Immature natural killer cell (primary cell): Measurements from ENCODE around the gene GAS2L2. TPM values are rescaled to one million over a fixed set of nuclear protein-coding genes. Genes with fewer than 3 reads are reported as not detected.
"Not testable (repeated sequence)": the region's sequence is repeated elsewhere in the genome, so short reads cannot be mapped to it uniquely, and the experiment has no call there.

ENCODE experiments used
- DNase-seq, 3 donors: peaks; one replicate each; pipeline ENCODE4 v3.0.0; 2022; ENCODE audit warnings: mixed read lengths in 1 of 3
- H3K27ac Mint-ChIP-seq, 6 donors: one replicate each; pipeline ENCODE4 v1.8.0; 2020; ENCODE audit warnings: mixed read lengths in 6 of 6, mild to moderate bottlenecking in 5 of 6, inconsistent platforms in 4 of 6, moderate library complexity in 3 of 6
- H3K27me3 Mint-ChIP-seq, 3 donors: one replicate each; pipeline ENCODE4 v1.8.0; 2020 to 2021; ENCODE audit warnings: low read depth in 3 of 3, mild to moderate bottlenecking in 3 of 3, mixed read lengths in 3 of 3, moderate library complexity in 3 of 3, inconsistent platforms in 1 of 3
- H3K36me3 Mint-ChIP-seq, 3 donors: one replicate each; pipeline ENCODE4 v1.8.0; 2020; ENCODE audit warnings: mixed read lengths in 3 of 3, inconsistent platforms in 2 of 3, mild to moderate bottlenecking in 2 of 3
- H3K4me1 Mint-ChIP-seq, 2 donors: one replicate each; pipeline ENCODE4 v1.8.0; 2020; ENCODE audit warnings: inconsistent platforms in 2 of 2, mild to moderate bottlenecking in 2 of 2, mixed read lengths in 2 of 2, moderate library complexity in 1 of 2
- H3K4me3 Mint-ChIP-seq, 5 donors: one replicate each; pipeline ENCODE4 v1.8.0; 2020; ENCODE audit warnings: mild to moderate bottlenecking in 5 of 5, mixed read lengths in 5 of 5, inconsistent platforms in 3 of 5, moderate library complexity in 3 of 5
- H3K9me3 Mint-ChIP-seq, 6 donors: one replicate each; pipeline ENCODE4 v1.8.0; 2020; ENCODE audit warnings: mild to moderate bottlenecking in 6 of 6, mixed read lengths in 6 of 6, inconsistent platforms in 4 of 6, moderate library complexity in 3 of 6
- polyA plus RNA-seq, 3 donors: library from polyadenylated mRNA; unstranded; fragments of 300-500 nt; fragmentation: Illumina TruSeq; gene quantifications; one replicate each; pipeline ENCODE4 v1.2.3, GENCODE V29; 2021

GAS2L2 gene
- polyA plus RNA-seq, 3 donors from 2014 or later, result not detected

DNA sequence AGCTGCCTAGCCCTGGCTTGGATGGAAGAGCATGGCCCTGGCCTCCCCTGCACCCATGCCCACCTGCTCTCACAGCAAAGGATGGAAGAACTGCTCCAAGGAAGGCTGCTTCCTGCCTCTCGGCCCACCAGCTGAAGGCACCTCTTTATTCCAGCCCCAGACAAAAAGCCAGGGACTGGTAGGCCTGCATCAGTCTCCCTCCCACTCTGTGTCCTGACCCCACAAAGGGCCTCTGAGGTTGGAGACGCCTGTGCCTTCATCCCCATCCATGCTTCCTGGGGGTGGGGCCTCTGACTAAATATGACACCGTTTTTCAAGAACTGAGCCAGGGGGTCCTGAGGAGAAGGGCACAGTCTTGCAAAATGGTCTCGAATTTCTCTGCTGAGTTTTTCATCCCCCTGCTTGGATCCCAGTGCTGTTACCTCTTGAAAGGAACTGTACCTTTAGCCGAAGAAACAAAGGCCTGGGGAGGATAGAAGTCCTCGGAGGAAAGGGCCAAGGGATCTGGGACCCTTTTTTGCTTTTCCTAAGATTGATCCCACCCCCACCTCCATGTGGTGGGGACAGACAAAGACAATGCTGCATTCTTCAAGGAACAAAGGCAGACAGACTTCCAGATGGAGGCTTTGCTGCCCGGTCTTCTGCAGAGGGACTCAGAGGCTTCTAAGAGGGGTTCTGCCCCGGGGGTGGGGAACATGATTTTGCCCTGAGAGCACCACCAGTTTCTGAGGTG lies 12.9 kb upstream of the GAS2L2 start:
- Mint-ChIP-seq H3K27ac (no peak overlapping the region), H3K4me1 (peaks cover 7 to 9% of the 10 kb centered on the region in 2 donors), H3K4me3 (peak overlapping the region in 1 of 5 donors; percentile 27), H3K36me3 (peaks cover 0 to 3% (median 0%) of the 10 kb centered on the region in 3 donors), H3K9me3 (no peaks in the 10 kb centered on the region), H3K27me3 (peaks cover 2 to 5% (median 4%) of the 10 kb centered on the region in 3 donors)
- DNase-seq, result no peak

DNA sequence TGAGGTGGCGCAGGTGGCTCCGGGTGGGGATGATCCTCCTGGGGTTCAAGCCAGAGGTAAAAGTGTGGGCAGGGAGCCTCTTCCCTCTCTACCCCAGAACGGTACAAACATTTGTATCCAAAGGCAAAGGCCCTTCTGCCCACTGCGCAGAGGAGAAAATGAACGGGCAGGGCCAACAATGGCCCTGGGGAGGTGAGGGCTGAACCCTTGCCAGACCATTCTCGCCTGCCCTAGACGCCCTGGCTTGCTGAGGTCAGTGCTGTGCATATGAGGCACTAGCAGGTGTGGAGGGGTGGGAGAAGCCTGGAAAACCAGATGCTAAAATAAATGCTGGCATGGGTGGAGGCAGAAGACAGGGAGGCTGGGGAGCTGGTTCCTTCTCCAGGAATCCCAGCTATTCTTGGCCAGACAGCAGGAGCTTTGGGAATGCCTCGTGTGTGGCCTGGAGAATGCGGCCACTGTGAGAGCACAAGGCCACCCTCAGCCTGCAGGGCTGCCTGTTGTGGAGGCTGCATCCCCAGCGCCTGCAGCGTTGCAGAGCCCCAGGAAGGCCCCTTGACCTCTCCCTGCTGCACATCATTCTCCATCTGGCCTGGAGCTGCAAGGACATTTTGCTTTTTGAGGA lies 12.2 kb upstream of the GAS2L2 start:
- peaks cover 0 to 3% (median 0%) of the 10 kb centered on the region in 3 donors for H3K36me3 Mint-ChIP-seq
- peaks cover 7 to 9% of the 10 kb centered on the region in 2 donors for H3K4me1 Mint-ChIP-seq
- H3K4me3 Mint-ChIP-seq, result peak overlapping the region; percentile 55 to 96 (median 94)
- no peak for DNase-seq
- peaks cover 2 to 5% (median 4%) of the 10 kb centered on the region in 3 donors for H3K27me3 Mint-ChIP-seq
- H3K27ac Mint-ChIP-seq, result peak overlapping the region in 3 of 6 donors; percentile 76 to 89 (median 87)
- H3K9me3 Mint-ChIP-seq, result no peaks in the 10 kb centered on the region

DNA sequence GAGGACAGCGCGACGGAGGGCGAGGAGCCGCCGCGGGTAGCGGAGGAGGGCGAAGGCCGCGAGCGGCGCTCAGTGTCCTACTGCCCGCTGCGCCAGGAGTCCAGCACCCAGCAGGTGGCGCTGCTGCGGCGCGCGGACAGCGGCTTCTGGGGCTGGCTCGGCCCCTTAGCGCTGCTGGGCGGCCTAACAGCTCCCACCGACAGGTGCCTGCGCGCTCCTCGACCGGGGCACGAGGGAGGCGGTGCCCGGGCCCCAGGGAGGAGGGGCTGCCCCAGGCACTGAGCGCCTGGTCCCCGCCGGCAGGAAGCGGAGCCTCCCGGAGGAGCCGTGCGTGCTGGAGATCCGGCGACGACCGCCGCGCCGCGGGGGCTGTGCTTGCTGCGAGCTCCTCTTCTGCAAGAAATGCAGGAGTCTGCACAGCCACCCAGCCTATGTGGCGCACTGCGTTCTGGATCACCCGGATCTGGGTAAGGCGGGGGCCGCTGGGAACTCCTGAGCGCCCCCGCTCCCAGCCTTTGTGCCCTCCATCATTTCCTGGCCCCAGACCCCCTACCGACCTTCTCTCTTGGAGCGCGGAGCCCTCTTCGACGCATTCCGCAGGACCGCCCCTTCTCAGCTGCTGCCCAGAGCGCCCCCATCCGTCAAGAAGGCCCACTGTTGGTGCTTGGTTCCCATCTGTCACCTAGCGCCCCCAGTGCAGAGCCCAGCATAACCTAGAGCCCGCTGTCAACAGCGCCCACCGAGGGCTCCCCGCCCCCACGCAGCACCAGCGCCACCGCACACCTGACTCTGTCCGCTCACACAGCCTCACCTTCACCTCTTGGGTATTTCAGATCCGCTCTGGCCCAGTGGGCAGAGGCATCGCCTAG lies 11.3 kb upstream of the GAS2L2 start:
- Mint-ChIP-seq H3K9me3 (no peaks in the 10 kb centered on the region), H3K4me3 (peak overlapping the region; percentile 93 to 96 (median 96)), H3K36me3 (peaks cover 0 to 3% (median 0%) of the 10 kb centered on the region in 3 donors), H3K4me1 (peaks cover 7 to 9% of the 10 kb centered on the region in 2 donors), H3K27ac (peak overlapping the region; percentile 76 to 93 (median 89)), H3K27me3 (peaks cover 2 to 4% (median 3%) of the 10 kb centered on the region in 3 donors)
- peak; percentile 85 to 88 (median 87) for DNase-seq

DNA sequence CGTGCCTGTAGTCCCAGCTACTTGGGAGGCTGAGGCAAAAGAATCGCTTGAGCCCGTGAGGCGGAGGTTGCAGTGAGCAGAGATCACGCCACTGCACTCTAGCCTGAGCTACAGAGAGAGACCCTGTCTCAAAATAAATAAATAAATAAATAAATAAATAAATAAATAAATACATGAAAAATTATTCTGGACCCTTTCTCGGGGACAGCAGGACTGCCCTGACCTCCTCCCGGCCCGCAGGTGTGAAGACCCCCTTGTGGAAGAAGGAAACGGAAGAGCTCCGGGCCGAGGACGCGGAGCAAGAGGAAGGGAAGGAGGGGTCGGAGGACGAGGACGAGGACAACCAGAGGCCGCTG lies 10.7 kb upstream of the GAS2L2 start:
- H3K27ac Mint-ChIP-seq, result peak overlapping the region in 3 of 6 donors; percentile 23 to 49 (median 35)
- H3K4me1 Mint-ChIP-seq, result peaks cover 7 to 9% of the 10 kb centered on the region in 2 donors
- DNase-seq, result no peak
- peaks cover 0 to 3% (median 0%) of the 10 kb centered on the region in 3 donors for H3K36me3 Mint-ChIP-seq
- peaks cover 2 to 3% (median 2%) of the 10 kb centered on the region in 3 donors for H3K27me3 Mint-ChIP-seq
- H3K9me3 Mint-ChIP-seq, result no peaks in the 10 kb centered on the region
- peak overlapping the region; percentile 93 to 96 (median 96) for H3K4me3 Mint-ChIP-seq

DNA sequence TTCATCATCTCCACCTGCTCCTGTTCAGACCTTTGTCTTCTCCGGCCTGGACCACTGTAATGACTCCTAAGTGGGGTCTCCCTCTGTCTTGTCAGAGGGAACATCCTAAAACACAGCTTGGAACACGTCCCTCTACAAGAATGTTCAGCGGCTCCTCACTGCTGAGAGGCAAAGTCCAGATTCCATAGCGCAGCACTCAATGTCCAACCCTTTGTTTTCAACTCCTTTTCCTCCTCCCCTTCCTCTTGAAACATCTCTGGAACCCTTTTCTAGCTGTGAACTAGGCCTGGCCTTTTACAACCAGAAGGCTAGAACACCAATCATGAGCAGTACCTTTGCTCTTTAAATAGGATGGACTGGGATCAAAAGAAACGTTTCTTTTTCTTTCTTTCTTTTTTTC lies 8.6 kb upstream of the GAS2L2 start:
- peaks cover 0 to 3% (median 0%) of the 10 kb centered on the region in 3 donors for H3K36me3 Mint-ChIP-seq
- H3K4me1 Mint-ChIP-seq, result peaks cover 7 to 9% of the 10 kb centered on the region in 2 donors
- no peak overlapping the region for H3K27ac Mint-ChIP-seq
- peaks cover 0 to 3% (median 2%) of the 10 kb centered on the region in 3 donors for H3K27me3 Mint-ChIP-seq
- H3K9me3 Mint-ChIP-seq, result no peaks in the 10 kb centered on the region
- no peak overlapping the region for H3K4me3 Mint-ChIP-seq
- no peak for DNase-seq

DNA sequence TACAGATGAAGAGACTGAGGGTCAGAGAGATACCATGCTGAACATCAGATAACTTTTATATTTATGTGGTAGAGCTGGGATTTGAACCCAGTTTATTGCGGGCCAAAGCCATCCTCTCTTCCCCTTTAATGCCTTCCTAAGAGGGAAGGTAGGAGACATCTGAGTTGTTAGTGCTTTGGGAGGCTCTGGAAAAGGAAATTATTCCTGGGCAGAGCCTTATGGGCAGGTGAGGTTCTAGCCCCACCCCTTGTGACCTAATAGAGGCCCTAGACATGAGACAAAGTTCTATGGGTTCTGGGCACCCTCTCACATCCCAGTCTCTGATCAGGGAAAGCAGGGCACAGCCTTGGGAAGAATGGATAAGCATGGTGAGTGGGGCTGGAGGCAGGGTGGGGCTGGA lies 7.5 kb upstream of the GAS2L2 start, which contains the start of gene C17orf50:
TSS of gene C17orf50 (plus strand) at position 301 of the 400 bp plus-strand sequence. CDS start at position 356, 55 bp downstream.
- H3K4me3 Mint-ChIP-seq, result no peak within 1 kb of the TSS
- no peaks in the 10 kb centered on the region for H3K9me3 Mint-ChIP-seq
- no peak within 1 kb of the TSS for H3K27ac Mint-ChIP-seq
- peaks cover 0 to 3% (median 0%) of the 10 kb centered on the region in 3 donors for H3K36me3 Mint-ChIP-seq
- peaks cover 7 to 9% of the 10 kb centered on the region in 2 donors for H3K4me1 Mint-ChIP-seq
- no peak for DNase-seq
- H3K27me3 Mint-ChIP-seq, result peaks cover 0 to 3% (median 2%) of the 10 kb centered on the region in 3 donors

DNA sequence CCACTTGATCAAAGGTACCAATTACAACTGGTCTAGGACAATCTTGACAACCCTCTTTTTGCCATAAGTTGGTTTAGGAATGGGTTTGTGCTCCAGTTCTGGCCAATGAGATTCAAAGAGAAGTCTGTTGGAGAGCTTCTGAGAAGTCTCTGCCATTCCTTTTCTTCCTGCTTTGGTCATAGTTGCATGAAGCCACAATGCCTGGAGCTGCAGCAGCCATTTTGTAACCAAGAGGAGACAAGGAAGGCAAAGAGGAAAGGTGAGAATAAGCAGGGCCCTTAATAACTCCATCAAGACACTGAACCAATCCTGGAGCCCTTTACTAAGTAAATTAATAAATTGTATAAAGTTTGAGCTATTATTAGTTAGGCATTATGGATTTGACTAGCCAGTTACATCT lies 4.2 kb upstream of the GAS2L2 start:
- Mint-ChIP-seq H3K4me1 (no peaks in the 10 kb centered on the region), H3K9me3 (no peaks in the 10 kb centered on the region), H3K27me3 (peaks cover 0 to 2% (median 0%) of the 10 kb centered on the region in 3 donors), H3K27ac (no peak overlapping the region), H3K4me3 (no peak overlapping the region), H3K36me3 (peaks cover 0 to 3% (median 0%) of the 10 kb centered on the region in 3 donors)
- DNase-seq, result no peak

DNA sequence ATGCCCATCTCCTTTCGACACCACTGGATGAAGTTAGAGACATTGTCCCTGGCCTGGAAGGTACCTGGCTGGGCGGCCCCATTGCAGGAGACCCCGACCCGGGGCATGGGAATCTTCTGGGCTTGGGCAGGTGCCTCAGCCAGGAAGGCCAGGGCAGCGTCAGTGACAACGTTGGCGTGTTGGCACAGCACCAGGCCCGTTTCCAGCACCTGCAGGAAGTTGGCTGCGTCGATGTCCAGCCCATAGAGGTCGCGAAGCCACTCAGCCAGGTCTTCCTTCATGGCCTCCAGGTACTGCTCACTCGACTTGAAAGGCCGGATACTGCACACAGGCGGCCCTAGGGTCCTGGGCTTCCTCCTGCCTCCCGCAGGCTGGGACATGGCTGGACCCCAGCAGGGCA lies 568 bp downstream of the GAS2L2 start:
- H3K27me3 Mint-ChIP-seq, result peaks cover 5 to 10% (median 8%) of the 10 kb centered on the region in 3 donors
- H3K9me3 Mint-ChIP-seq, result no peaks in the 10 kb centered on the region
- H3K4me3 Mint-ChIP-seq, result no peak overlapping the region
- H3K27ac Mint-ChIP-seq, result no peak overlapping the region
- no peaks in the 10 kb centered on the region for H3K36me3 Mint-ChIP-seq
- peaks cover 0 to 3% of the 10 kb centered on the region in 2 donors for H3K4me1 Mint-ChIP-seq
- DNase-seq, result no peak

DNA sequence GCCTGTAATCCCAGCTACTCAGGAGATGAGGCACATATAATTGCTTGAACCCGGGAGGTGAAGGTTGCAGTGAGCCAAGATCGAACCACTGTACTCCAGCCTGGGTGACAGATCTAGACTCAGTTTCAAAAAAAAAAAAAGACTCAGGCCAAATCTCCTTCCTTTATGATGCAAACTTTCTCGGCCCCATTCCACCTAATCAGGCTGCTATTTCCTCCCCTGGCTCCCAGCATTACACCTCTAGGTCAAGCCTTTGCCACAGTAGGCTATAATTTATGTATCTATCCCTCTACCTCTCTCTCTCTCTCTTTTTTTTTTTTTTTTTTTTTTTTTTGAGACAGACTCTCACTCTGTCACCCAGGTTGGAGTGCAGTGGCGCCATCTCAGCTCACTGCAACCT lies 1.5 kb downstream of the GAS2L2 start:
- H3K4me1 Mint-ChIP-seq, H3K36me3 Mint-ChIP-seq, H3K27ac Mint-ChIP-seq, H3K9me3 Mint-ChIP-seq, DNase-seq, H3K4me3 Mint-ChIP-seq: not testable (repeated sequence)
- H3K27me3 Mint-ChIP-seq, result peaks cover 6 to 11% (median 8%) of the 10 kb centered on the region in 3 donors

DNA sequence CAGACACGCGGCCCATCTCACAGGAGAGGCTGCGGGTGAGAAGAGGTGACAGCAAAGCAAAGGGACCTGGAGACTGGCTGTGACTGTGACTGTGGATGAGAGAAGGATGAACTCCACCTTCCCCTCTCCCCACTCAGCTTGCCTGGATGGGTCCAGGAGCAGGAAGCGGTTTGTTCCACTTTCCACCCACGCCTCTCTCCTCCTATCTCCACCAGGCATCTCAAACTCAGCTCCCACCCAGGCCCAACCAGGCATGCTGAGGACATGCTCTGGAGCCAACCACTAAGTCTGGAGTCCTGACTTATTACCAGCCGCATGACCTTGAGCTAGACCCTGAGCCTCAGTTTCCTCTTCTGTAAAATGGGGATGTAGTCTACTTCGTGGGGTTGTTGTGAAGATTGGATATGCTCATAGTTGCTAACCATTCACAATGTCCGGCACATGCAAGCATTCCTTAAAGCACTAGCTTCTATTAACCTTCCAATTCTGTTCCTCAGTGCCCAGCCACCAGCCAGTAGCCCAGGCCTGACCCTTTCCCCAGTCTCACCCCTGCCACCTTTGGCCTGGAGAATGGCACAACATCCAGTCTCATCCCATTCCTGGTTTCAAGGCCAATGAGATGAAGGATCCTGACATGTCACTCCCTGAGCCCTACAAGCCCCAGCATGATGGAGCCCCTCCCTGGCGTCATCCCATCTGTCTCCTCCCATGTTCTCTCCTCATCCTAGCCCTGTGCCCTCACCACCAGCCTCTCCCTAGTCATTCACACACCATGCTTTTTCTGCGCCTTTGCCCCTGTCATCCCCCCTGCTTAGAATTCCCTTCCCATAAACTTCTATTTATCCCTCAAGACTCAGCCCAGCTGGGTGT lies 2.3 kb downstream of the GAS2L2 start:
- Mint-ChIP-seq H3K36me3 (no peaks in the 10 kb centered on the region), H3K27ac (no peak overlapping the region), H3K27me3 (peaks cover 6 to 11% (median 8%) of the 10 kb centered on the region in 3 donors), H3K9me3 (no peaks in the 10 kb centered on the region), H3K4me1 (peaks cover 0 to 3% of the 10 kb centered on the region in 2 donors), H3K4me3 (peak overlapping the region in 1 of 5 donors; percentile 40)
- no peak for DNase-seq

DNA sequence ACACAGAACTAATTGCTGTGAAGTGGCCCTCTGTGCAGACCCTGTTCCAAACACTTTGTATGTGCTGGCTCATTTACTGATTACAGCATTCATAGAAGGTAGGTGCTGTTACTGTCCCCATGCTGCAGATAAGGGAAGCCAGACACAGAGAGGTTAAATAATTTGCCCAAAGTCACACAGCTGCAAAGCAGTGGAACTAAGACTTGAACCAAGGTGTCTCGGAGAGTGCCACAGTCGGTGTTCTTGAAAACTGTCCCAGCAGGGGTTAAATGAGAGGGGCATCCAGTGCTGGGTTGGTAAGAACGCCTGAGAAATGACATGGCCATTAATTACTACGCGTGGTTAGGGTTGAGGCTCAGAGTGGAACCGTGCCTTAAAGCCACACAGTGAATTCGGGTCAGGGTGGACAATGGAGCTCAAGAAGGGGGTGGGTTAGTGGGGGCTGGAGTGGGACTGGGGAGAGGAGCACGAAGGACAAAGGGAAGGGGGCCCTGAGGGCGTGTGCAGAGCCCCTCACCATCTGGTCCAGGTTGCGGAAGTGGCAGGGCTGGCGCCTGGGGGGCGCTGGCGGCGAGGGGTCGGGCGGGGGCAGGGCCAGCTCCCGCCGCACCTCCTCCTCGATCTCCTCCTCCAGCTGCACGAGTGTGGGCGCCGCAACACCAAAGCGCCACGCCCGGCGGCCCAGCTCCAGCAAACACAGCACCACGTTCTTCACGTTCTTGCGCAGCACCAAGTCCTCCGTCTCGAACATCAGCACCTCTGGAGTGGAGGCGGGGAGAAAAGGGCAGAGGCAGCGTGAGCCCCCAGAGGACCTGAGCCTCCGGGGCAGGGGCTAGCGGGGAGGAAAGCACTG lies 3.3 kb downstream of the GAS2L2 start:
- Mint-ChIP-seq H3K36me3 (no peaks in the 10 kb centered on the region), H3K27ac (no peak overlapping the region), H3K4me3 (no peak overlapping the region), H3K27me3 (peaks cover 6 to 11% (median 8%) of the 10 kb centered on the region in 3 donors), H3K4me1 (peaks cover 0 to 3% of the 10 kb centered on the region in 2 donors), H3K9me3 (no peaks in the 10 kb centered on the region)
- DNase-seq, result no peak

DNA sequence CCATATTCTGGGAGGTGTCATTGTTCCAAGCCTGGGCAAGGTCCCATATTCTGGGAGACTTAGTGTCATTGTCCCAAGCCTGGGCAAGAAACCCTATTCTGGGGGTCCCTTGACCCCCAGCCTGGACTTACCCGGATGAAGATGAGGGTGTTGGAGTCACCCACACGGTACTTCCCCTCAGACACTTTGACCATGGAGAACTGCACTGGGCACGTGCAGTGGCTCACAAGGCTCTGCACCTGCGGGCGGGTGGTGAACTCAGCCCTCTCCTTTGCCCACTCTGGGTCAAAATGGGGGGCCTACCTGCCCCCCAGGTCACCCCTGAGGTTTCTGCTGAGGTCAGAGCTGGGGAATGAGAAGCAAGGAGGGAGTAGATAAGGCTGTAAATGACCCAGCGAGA lies 4.1 kb downstream of the GAS2L2 start:
- no peaks in the 10 kb centered on the region for H3K36me3 Mint-ChIP-seq
- H3K27ac Mint-ChIP-seq, result no peak overlapping the region
- no peak for DNase-seq
- H3K27me3 Mint-ChIP-seq, result peaks cover 5 to 11% (median 11%) of the 10 kb centered on the region in 3 donors
- no peak overlapping the region for H3K4me3 Mint-ChIP-seq
- H3K9me3 Mint-ChIP-seq, result no peaks in the 10 kb centered on the region
- peaks cover 0 to 3% of the 10 kb centered on the region in 2 donors for H3K4me1 Mint-ChIP-seq
